NCI-H1436 treated with DMSO at 0.1 percent for 48 hours (cell line): Measurements from ENCODE around the gene CALD1.

ENCODE experiments used
- DNase-seq: peaks from one replicate; lab custom pipeline; 2025; lab: John Stamatoyannopoulos, UW

Gene CALD1

GRCh38 chr7:134787064-134787463, 7.6 kb downstream of the CALD1 start:
- no peak for DNase-seq

DNA sequence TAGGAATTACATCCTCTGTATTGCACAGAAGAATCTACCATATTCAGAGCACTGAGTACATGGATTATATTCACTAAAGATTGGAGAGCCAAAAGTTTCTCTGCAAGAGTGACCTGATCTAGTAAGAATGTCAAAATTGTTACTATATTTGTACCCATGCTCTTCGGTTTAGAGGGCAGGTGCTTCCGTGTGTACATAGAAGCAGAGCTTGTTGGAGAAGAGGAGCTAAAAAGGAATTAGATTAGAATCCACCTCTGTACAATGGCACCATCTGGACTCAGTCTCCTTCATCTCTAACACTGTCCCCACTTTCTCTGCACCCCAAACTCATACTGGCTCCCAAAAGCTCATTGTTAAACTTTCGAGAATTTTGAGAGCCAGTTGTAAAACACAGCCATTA, 8.3 kb downstream of the CALD1 start:
- DNase-seq, result no peak

DNA sequence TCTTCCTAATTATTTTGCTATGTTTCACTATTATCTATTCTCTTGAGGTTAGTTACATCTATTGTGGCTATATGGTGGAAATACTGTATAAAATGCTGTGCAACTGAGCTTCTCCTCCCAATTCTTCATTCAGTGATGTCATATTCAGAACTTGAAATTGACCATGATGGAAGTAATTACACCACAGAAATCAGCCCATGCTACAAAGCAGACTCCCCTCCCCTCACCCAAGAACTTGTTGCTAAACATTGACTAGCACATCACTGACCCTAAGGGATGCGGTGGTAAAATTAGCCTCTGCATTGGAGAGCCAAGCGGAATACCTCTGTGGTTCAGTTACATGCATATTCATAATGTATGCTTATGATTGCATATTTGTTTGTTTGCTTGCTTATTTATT, 8.8 kb downstream of the CALD1 start:
- no peak for DNase-seq

- DNase-seq, result no peak
These were observed 10.7 kb downstream of the CALD1 start for GRCh38 chr7:134789967-134790685.

DNA sequence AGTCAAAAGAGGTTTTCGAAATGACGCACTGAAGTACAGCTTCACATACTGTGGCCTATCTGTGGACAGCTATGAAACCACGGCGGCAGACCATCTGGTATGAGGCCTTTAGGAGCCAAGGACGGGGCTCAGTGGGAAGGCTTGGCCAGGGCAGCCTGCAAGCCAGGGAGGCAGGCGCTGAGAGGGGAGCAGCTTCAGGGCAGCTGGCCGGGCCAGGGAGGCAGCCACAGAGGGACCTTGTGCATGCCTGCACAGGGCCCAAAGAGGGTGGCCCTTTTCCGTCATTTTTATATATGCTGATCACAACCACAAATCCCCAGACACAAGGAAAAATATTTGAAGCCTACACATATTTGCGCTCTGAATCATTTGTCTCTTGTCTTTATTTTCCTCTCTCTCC, 13.5 kb downstream of the CALD1 start:
- DNase-seq, result no peak

DNA sequence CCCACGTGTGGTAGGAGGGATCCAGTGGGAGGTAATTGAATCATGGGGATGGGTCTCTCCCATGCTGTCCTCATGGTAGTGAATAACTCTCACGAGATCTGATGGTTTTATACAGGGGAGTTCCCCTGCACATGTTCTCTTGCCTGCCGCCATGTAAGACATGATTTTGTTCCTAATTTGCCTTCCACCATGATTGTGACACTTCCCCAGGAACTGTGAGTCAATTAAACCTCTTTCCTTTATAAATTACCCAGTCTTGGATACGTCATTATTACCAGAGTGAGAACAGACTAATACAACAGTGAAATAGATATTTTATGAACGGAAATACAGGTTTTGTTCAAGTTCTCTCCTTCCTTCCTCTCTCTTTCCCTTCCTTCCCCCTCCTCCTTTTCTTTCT, 15.8 kb downstream of the CALD1 start:
- no peak for DNase-seq

GRCh38 chr7:134798155-134798554, 18.7 kb downstream of the CALD1 start:
- DNase-seq, result no peak

GRCh38 chr7:134799377-134799776, 19.9 kb downstream of the CALD1 start:
- DNase-seq, result no peak

GRCh38 chr7:134802762-134803161, 23.3 kb downstream of the CALD1 start:
- no peak for DNase-seq

- no peak for DNase-seq
These were observed 24.9 kb downstream of the CALD1 start for GRCh38 chr7:134804351-134804750.

DNA sequence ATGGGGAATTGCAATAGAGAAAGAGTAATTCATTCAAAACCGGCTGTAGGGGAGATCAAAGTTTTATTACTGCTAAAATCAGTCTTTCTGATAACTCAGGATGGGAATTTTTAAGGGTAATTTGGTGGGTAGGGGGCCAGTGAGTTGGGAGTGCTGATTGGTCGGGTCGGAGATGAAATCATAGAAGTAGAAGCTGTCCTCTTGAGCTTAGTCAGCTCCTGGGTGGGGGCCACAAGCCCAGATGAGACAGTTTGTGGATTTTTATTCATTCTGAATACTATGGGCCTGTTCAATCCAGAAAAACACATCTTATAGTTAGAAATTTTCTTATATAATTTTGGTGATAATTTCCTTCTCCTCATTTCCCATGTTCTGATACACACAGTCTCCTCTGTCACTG, 25.4 kb downstream of the CALD1 start:
- no peak for DNase-seq

GRCh38 chr7:134806197-134806596, 26.8 kb downstream of the CALD1 start:
- no peak for DNase-seq

DNA sequence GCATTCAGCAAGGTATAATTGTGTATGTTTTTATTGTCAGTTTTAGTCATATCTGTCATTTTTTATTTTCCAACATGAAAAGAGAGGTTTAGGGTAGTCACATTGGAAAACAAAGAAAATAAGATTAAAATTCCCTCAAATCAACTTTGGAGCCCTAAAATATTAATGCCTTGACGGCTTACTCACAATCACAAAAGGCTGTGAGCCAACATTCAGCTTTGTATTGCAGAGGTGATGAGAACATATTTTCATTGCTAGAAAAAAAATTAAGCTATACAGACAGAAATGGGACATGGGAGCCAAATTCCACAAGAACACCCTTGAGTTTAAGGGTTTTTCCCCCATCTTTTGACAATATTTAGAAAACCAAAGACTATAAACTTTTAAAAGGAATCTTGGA, 30.2 kb downstream of the CALD1 start:
- DNase-seq, result no peak

- DNase-seq, result no peak
These were observed 32.3 kb downstream of the CALD1 start for GRCh38 chr7:134811765-134812164.

DNA sequence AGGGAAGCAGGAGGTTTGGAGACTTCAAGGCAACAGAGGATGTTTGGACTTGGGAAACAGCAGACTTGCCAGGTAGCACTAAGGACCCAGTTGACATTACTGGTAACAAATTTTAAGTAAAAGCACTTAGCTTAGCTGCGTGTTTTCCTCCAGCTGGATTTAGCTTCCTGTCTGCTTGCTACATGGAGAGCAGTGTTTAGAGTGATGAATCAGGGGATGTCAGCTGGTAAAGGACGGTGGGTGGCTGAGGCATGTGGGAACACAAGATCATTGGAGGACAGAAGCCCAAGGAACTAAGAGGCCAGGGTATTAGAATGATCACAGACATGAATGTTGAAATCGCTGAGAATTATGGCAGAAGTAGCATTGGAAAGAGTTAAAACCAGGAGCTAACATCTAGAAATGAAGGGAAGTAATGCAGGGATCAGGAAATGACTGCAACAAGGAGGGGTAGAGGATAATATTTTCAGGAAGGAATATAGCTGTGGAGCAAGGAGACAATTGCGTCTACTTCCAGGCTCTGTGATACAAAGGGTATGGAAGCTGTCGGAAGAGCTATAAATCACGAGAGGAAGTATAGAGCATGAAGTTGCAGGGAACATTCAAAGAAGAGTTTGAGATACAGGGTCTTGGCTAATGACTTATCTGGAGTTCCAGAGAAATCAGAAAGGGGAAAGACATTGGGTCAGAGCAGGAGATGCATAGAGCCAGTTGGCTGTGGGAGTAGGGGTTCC, 34.4 kb downstream of the CALD1 start:
- no peak for DNase-seq

DNA sequence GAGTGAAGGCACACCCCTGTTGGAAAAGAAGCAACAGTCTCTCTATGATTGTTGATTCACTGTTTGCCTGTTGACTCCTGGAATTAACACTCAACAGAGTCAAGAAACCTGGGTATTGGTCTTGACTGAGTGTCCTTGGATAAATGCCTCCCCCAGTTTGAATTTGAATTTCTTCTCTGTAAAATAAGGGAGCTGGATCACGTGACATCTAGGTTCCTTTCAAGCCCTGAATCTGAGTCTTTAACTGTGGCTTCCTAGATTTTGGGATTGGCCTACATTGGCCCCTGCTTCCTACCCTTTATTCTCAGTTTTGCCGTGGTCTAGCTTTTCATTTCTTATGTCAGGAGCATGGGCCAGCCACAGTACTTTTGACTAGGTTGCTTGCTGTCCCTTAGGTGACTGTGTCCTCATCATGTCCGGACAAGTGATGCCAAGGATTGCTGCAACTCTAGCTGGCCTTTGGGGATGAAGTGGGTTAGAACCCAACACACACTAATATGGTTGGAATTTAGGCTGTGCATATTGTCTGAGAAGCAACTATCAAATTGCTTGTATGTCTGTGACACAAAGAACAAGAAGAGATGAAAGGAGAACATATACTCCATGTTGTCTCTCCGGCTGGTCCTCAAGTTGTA, 35.4 kb downstream of the CALD1 start:
- DNase-seq, result no peak

- DNase-seq, result no peak
These were observed 39.3 kb downstream of the CALD1 start for GRCh38 chr7:134818613-134819345.

DNA sequence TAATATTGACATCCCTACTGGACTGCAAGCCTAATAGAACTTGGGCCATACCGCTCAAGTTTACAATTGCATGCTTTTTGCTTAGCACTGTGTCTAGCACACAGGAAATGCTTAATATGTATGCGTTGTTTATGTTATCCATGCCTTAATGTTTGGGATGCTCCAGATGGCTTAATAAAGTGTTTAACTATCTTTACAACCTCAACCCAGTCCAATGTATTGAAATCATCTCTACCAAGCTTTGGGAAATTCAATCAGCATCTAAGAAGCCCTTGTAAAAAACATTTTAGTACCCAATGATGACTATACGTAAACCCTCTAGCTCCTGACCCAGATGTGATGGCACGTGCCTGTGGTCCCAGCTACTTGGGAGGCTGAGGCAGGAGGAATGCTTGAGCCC, 40.0 kb downstream of the CALD1 start:
- no peak for DNase-seq

DNA sequence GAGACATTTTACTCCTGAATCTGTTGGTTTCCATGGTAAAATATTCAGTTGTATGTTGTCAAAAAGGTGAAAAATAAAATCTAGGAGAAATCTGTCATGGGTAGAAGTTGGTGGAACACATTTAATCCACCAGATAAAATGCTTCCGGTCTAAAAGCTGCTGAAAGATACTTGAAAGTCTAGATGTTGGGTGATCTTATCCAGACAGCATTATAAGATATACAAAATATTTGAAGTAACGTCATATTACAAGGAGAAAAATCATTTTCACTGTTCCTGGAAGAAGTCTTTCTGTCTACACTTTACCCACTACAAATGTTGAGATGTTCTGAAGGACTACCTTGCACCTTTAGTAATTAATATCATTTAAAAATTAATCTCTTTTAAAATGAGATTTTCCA, 40.9 kb downstream of the CALD1 start:
- DNase-seq, result no peak

DNA sequence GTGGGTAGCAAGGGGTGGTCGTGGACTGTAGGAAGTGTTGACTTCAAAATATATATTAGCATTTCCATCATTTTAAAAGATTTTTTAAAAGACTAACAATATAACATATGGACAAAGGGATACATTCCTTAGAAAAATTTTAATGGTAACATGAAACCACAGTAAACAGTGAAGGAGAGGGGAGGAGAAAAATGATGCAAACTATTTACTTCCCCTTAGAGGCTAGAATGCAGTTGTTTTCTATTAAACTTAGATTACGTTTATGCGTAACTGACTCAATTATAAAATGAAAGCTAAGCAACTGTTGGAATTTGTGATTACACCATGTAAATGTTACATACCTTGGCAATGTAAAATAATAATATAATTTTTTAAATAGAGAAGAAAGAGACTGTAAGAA, 41.3 kb downstream of the CALD1 start:
- DNase-seq, result no peak

- no peak for DNase-seq
These were observed 44.0 kb downstream of the CALD1 start for GRCh38 chr7:134823400-134823799.

- DNase-seq, result no peak
These were observed 46.2 kb downstream of the CALD1 start for GRCh38 chr7:134825666-134826065.

- no peak for DNase-seq
These were observed 46.7 kb downstream of the CALD1 start for GRCh38 chr7:134826105-134826504.
